ENCODE measurements around the gene MGAT3. TPM values are rescaled to one million over a fixed set of nuclear protein-coding genes. Genes with fewer than 3 reads are reported as not detected.
A peak's percentile ranks its signal among the peaks of the same experiment; 100 is the strongest.

The MGAT3 gene
- total RNA-seq, 2 experiments from 2014 or later = 0.90 to 1.9 TPM

- POLR2A ChIA-PET = interaction anchor here (1.0 to 4.2 kb wide), 2 partner anchors 31 to 126 kb away, joined by 3 to 15 read pairs; partner anchors contain the start of gene RPL3
- CTCF ChIA-PET = no interaction called here
- Mint-ChIP-seq H3K4me3 (no peak overlapping the region), H3K9me3 (no peaks in the 10 kb centered on the region), H3K27ac (no peak overlapping the region), H3K27me3 (peaks cover 3% of the 10 kb centered on the region), H3K36me3 (ENCODE audit: low read depth) (no peaks in the 10 kb centered on the region), H3K4me1 (ENCODE audit: low read depth) (peaks cover 18% of the 10 kb centered on the region)
- intact Hi-C loops (cut with micrococcal nuclease) = no loop called here
- DNase-seq (no peak), ATAC-seq (no peak)
- no peak for TF ChIP-seq CTCF (IDR thresholded peaks at IDR 0.05)
Observed at GRCh38 chr22:39444247-39444800, 12.5 kb upstream of the MGAT3 start.

GRCh38 chr22:39444937-39445465 lies 11.8 kb upstream of the MGAT3 start:
- DNase-seq (no peak), ATAC-seq (no peak)
- H3K4me1 Mint-ChIP-seq (ENCODE audit: low read depth) = peaks cover 20% of the 10 kb centered on the region
- no peak overlapping the region for H3K4me3 Mint-ChIP-seq
- no peak for TF ChIP-seq CTCF (IDR thresholded peaks at IDR 0.05)
- no peaks in the 10 kb centered on the region for H3K9me3 Mint-ChIP-seq
- H3K36me3 Mint-ChIP-seq (ENCODE audit: low read depth) = no peaks in the 10 kb centered on the region
- ChIA-PET CTCF (no interaction called here), POLR2A (interaction anchor here (1.0 to 4.2 kb wide), 2 partner anchors 31 to 127 kb away, joined by 3 to 15 read pairs; partner anchors contain the start of gene RPL3)
- no peak overlapping the region for H3K27ac Mint-ChIP-seq
- intact Hi-C loops (cut with micrococcal nuclease) = no loop called here
- peaks cover 3% of the 10 kb centered on the region for H3K27me3 Mint-ChIP-seq

- Mint-ChIP-seq H3K36me3 (ENCODE audit: low read depth) (no peaks in the 10 kb centered on the region), H3K9me3 (no peaks in the 10 kb centered on the region), H3K4me1 (ENCODE audit: low read depth) (peaks cover 21% of the 10 kb centered on the region), H3K4me3 (no peak overlapping the region), H3K27ac (no peak overlapping the region), H3K27me3 (peaks cover 3% of the 10 kb centered on the region)
- TF ChIP-seq CTCF (IDR thresholded peaks at IDR 0.05) = no peak
- ChIA-PET CTCF (no interaction called here), POLR2A (interaction anchor here (4.2 kb wide), 1 partner anchor 127 kb away, joined by 15 read pairs; the partner anchor contains the start of gene RPL3)
- DNase-seq (no peak), ATAC-seq (no peak)
- intact Hi-C loops (cut with micrococcal nuclease) = no loop called here
Observed at GRCh38 chr22:39445678-39446077, 11.1 kb upstream of the MGAT3 start.

GRCh38 chr22:39446239-39446721 lies 10.5 kb upstream of the MGAT3 start:
- H3K27ac Mint-ChIP-seq = peak overlapping the region; percentile 79
- ChIA-PET CTCF (interaction anchor here (0.7 to 1.1 kb wide), 2 partner anchors 36 to 83 kb away, joined by 3 read pairs; no protein-coding TSS in a partner anchor), POLR2A (interaction anchor here (1.5 to 4.2 kb wide), 2 partner anchors 57 to 128 kb away, joined by 3 to 15 read pairs; partner anchors contain the start of gene RPL3)
- DNase-seq = no peak
- no peak overlapping the region for H3K4me3 Mint-ChIP-seq
- no peaks in the 10 kb centered on the region for H3K36me3 Mint-ChIP-seq (ENCODE audit: low read depth)
- peak; percentile 47 for ATAC-seq
- peaks cover 2% of the 10 kb centered on the region for H3K27me3 Mint-ChIP-seq
- no peak for TF ChIP-seq CTCF (IDR thresholded peaks at IDR 0.05)
- H3K4me1 Mint-ChIP-seq (ENCODE audit: low read depth) = peaks cover 21% of the 10 kb centered on the region
- no peaks in the 10 kb centered on the region for H3K9me3 Mint-ChIP-seq
- intact Hi-C loops (cut with micrococcal nuclease) = no loop called here

All from activated CD8-positive, alpha-beta T cell treated with anti-CD3 and anti-CD28 coated beads for 36 hours (primary cell).